Measurements from ENCODE around the gene CPPED1.

CPPED1 gene

GRCh38 chr16:12628536-12628935 lies 175.2 kb downstream of the CPPED1 start:
- in situ Hi-C loops (cut with HindIII; ENCODE audit: low sequenced_read_pairs), result no loop called here
- TF ChIP-seq CTCF (IDR thresholded peaks at IDR 0.05; ENCODE audit: low read depth, low read length, missing control alignments), result no peak
- no peak for DNase-seq (ENCODE audit: low read depth)
- H3K4me3 ChIP-seq (ENCODE audit: low read depth, low read length), result no peak overlapping the region

GRCh38 chr16:12627394-12627793 lies 176.3 kb downstream of the CPPED1 start:
- no peak for TF ChIP-seq CTCF (IDR thresholded peaks at IDR 0.05; ENCODE audit: low read depth, low read length, missing control alignments)
- in situ Hi-C loops (cut with HindIII; ENCODE audit: low sequenced_read_pairs), result no loop called here
- no peak overlapping the region for H3K4me3 ChIP-seq (ENCODE audit: low read depth, low read length)
- no peak for DNase-seq (ENCODE audit: low read depth)

- DNase-seq (ENCODE audit: low read depth), result no peak
- in situ Hi-C loops (cut with HindIII; ENCODE audit: low sequenced_read_pairs), result no loop called here
- no peak for TF ChIP-seq CTCF (IDR thresholded peaks at IDR 0.05; ENCODE audit: low read depth, low read length, missing control alignments)
- H3K4me3 ChIP-seq (ENCODE audit: low read depth, low read length), result no peak overlapping the region
These were observed 177.3 kb downstream of the CPPED1 start for GRCh38 chr16:12626411-12626810.

- no peak for DNase-seq (ENCODE audit: low read depth)
- TF ChIP-seq CTCF (IDR thresholded peaks at IDR 0.05; ENCODE audit: low read depth, low read length, missing control alignments), result no peak
- no peak overlapping the region for H3K4me3 ChIP-seq (ENCODE audit: low read depth, low read length)
- in situ Hi-C loops (cut with HindIII; ENCODE audit: low sequenced_read_pairs), result no loop called here
These were observed 178.0 kb downstream of the CPPED1 start for GRCh38 chr16:12625716-12626115.

- H3K4me3 ChIP-seq (ENCODE audit: low read depth, low read length), result no peak overlapping the region
- TF ChIP-seq CTCF (IDR thresholded peaks at IDR 0.05; ENCODE audit: low read depth, low read length, missing control alignments), result no peak
- DNase-seq (ENCODE audit: low read depth), result no peak
- in situ Hi-C loops (cut with HindIII; ENCODE audit: low sequenced_read_pairs), result no loop called here
These were observed 178.6 kb downstream of the CPPED1 start for GRCh38 chr16:12625068-12625467.

GRCh38 chr16:12620150-12620549 lies 183.5 kb downstream of the CPPED1 start:
- H3K4me3 ChIP-seq (ENCODE audit: low read depth, low read length), result no peak overlapping the region
- in situ Hi-C loops (cut with HindIII; ENCODE audit: low sequenced_read_pairs), result no loop called here
- no peak for TF ChIP-seq CTCF (IDR thresholded peaks at IDR 0.05; ENCODE audit: low read depth, low read length, missing control alignments)
- DNase-seq (ENCODE audit: low read depth), result no peak

GRCh38 chr16:12618515-12618914 lies 185.2 kb downstream of the CPPED1 start:
- DNase-seq (ENCODE audit: low read depth), result no peak
- no peak for TF ChIP-seq CTCF (IDR thresholded peaks at IDR 0.05; ENCODE audit: low read depth, low read length, missing control alignments)
- no peak overlapping the region for H3K4me3 ChIP-seq (ENCODE audit: low read depth, low read length)
- in situ Hi-C loops (cut with HindIII; ENCODE audit: low sequenced_read_pairs), result no loop called here

Measured in astrocyte of the cerebellum (primary cell).